ENCODE data around the gene CIDEC. TPM values are rescaled to one million over a fixed set of nuclear protein-coding genes. Genes with fewer than 3 reads are reported as not detected.
A peak's percentile ranks its signal among the peaks of the same experiment; 100 is the strongest.

The CIDEC gene
- total and polyA plus RNA-seq, 2 of the 13 experiments (the other 11 are each of a cell fraction or from before 2014, with no cell fraction given), result 2.5 to 10.4 TPM

DNA sequence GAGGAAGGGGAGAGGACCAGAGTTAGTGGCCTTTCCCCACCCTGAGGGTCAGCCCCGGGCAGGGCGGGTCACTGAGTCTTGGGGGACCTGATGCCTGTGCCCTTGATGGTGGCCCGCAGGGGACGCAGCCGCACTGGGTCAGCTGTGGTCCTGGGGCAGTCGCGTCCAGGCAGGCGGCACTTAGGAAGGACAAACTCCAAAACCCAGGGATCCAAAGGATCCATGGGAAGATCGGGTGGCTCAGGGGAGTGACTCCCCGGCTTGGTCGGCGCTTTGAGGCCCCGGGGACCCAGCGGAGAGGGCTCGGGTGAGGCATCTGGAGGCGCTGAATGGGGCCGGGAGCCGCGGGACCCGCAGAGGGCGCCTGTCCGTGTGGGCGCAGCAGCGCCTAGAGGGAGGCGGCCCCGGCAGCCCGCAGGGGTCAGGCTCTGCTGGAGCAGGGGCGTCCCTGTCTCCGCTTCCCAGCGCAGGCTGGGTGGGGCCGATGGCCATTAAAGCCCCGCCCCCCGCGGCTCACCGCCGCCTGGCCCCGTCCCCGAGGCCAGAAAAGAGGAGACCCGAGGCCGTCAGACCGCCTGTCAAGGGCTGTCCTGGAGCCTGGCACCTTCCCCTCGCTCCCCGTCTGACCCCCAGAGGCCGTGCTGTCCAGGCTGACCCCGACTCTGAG is 17.5 kb downstream of the CIDEC start (continued):
- TF ChIP-seq, protein P1, sequence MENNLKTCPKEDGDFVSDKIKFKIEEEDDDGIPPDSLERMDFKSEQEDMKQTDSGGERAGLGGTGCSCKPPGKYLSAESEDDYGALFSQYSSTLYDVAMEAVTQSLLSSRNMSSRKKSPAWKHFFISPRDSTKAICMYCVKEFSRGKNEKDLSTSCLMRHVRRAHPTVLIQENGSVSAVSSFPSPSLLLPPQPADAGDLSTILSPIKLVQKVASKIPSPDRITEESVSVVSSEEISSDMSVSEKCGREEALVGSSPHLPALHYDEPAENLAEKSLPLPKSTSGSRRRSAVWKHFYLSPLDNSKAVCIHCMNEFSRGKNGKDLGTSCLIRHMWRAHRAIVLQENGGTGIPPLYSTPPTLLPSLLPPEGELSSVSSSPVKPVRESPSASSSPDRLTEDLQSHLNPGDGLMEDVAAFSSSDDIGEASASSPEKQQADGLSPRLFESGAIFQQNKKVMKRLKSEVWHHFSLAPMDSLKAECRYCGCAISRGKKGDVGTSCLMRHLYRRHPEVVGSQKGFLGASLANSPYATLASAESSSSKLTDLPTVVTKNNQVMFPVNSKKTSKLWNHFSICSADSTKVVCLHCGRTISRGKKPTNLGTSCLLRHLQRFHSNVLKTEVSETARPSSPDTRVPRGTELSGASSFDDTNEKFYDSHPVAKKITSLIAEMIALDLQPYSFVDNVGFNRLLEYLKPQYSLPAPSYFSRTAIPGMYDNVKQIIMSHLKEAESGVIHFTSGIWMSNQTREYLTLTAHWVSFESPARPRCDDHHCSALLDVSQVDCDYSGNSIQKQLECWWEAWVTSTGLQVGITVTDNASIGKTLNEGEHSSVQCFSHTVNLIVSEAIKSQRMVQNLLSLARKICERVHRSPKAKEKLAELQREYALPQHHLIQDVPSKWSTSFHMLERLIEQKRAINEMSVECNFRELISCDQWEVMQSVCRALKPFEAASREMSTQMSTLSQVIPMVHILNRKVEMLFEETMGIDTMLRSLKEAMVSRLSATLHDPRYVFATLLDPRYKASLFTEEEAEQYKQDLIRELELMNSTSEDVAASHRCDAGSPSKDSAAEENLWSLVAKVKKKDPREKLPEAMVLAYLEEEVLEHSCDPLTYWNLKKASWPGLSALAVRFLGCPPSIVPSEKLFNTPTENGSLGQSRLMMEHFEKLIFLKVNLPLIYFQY (CRISPR knock-in tag; IDR thresholded peaks at IDR 0.05; ENCODE audit: borderline replicate concordance), result peak; percentile 36; the same call in 1 of the 2 replicates
- peak; percentile 42; the same call in 1 of the 2 replicates for TF ChIP-seq KAT8 (CRISPR knock-in tag; IDR thresholded peaks at IDR 0.05)
- peak; percentile 35; the same call in 1 of the 2 replicates for TF ChIP-seq ZNF788 (CRISPR knock-in tag; IDR thresholded peaks at IDR 0.05; ENCODE audit: borderline replicate concordance)
- no peak for TF ChIP-seq NBN (conservative IDR thresholded peaks at IDR 0.05)
- no peak for TF ChIP-seq ZFYVE20 (CRISPR knock-in tag; IDR thresholded peaks at IDR 0.05; ENCODE audit: borderline replicate concordance, low read depth)
- TF ChIP-seq, protein P2, sequence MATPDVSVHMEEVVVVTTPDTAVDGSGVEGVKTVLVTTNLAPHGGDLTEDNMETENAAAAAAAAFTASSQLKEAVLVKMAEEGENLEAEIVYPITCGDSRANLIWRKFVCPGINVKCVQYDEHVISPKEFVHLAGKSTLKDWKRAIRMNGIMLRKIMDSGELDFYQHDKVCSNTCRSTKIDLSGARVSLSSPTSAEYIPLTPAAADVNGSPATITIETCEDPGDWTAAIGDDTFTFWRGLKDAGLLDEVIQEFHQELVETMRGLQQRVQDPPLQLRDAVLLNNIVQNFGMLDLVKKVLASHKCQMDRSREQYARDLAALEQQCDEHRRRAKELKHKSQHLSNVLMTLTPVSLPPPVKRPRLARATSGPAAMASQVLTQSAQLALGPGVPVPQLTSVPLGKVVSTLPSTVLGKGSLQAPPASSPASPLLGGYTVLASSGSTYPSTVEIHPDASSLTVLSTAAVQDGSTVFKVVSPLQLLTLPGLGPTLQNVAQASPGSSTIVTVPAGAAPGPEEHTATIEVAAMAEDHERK (CRISPR knock-in tag; IDR thresholded peaks at IDR 0.05; ENCODE audit: low read depth), result no peak
- TF ChIP-seq MEIS1 (CRISPR knock-in tag; IDR thresholded peaks at IDR 0.05; ENCODE audit: borderline replicate concordance), result peak; percentile 78; the same call in 1 of the 2 replicates
- TF ChIP-seq XBP1 (CRISPR knock-in tag; IDR thresholded peaks at IDR 0.05), result no peak
- peak; percentile 25; the same call in 1 of the 2 replicates for TF ChIP-seq ZSCAN30 (CRISPR knock-in tag; IDR thresholded peaks at IDR 0.05)
- TF ChIP-seq, protein P3, sequence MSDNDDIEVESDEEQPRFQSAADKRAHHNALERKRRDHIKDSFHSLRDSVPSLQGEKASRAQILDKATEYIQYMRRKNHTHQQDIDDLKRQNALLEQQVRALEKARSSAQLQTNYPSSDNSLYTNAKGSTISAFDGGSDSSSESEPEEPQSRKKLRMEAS (IDR thresholded peaks at IDR 0.05), result peak; percentile 49
- no peak for TF ChIP-seq TSC22D2 (CRISPR knock-in tag; IDR thresholded peaks at IDR 0.05; ENCODE audit: borderline replicate concordance)
- TF ChIP-seq ZMYM2 (CRISPR knock-in tag; IDR thresholded peaks at IDR 0.05), result no peak
- peak; percentile 79 for TF ChIP-seq PHF21A (CRISPR knock-in tag; IDR thresholded peaks at IDR 0.05)
- TF ChIP-seq HNRNPH1 (optimal IDR thresholded peaks at IDR 0.05; ENCODE audit: low read depth, low read length), result no peak
- TF ChIP-seq, protein P4, sequence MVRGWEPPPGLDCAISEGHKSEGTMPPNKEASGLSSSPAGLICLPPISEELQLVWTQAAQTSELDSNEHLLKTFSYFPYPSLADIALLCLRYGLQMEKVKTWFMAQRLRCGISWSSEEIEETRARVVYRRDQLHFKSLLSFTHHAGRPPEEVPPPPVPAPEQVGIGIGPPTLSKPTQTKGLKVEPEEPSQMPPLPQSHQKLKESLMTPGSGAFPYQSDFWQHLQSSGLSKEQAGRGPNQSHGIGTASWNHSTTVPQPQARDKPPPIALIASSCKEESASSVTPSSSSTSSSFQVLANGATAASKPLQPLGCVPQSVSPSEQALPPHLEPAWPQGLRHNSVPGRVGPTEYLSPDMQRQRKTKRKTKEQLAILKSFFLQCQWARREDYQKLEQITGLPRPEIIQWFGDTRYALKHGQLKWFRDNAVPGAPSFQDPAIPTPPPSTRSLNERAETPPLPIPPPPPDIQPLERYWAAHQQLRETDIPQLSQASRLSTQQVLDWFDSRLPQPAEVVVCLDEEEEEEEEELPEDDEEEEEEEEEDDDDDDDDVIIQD (CRISPR knock-in tag; IDR thresholded peaks at IDR 0.05; ENCODE audit: low read depth), result no peak
- TF ChIP-seq ZNF670 (CRISPR knock-in tag; IDR thresholded peaks at IDR 0.05; ENCODE audit: borderline replicate concordance), result no peak
- TF ChIP-seq HNRNPLL (IDR thresholded peaks at IDR 0.05; ENCODE audit: low read depth, low read length, poor library complexity, severe bottlenecking), result peak; percentile 70
- no peak for TF ChIP-seq ZNF329 (CRISPR knock-in tag; IDR thresholded peaks at IDR 0.05; ENCODE audit: low read depth)
- no peak for TF ChIP-seq TAF15 (IDR thresholded peaks at IDR 0.05; ENCODE audit: low read depth, low read length, poor library complexity, severe bottlenecking)
- TF ChIP-seq MED1 (CRISPR knock-in tag; IDR thresholded peaks at IDR 0.05), result peak; percentile 53; the same call in 1 of the 2 replicates
- no peak for TF ChIP-seq ZNF569 (CRISPR knock-in tag; IDR thresholded peaks at IDR 0.05; ENCODE audit: borderline replicate concordance)
- no peak for TF ChIP-seq RORA (CRISPR knock-in tag; IDR thresholded peaks at IDR 0.05)
- TF ChIP-seq SAFB2 (CRISPR knock-in tag; IDR thresholded peaks at IDR 0.05; ENCODE audit: borderline replicate concordance, low read depth), result peak; percentile 55; the same call in 1 of the 2 replicates

Data from HepG2 (cell line).